Endothelial cell of hepatic sinusoid (primary cell): ENCODE data around the gene RASSF5.
"Not testable (repeated sequence)": the region's sequence is repeated elsewhere in the genome, so short reads cannot be mapped to it uniquely, and the experiment has no call there.

Experiments
- in situ Hi-C: cut with HindIII; loops from 2 replicates; pipeline ENCODE4 v1.10.0; 2017; ENCODE audit warnings: low sequenced_read_pairs

Gene RASSF5

DNA sequence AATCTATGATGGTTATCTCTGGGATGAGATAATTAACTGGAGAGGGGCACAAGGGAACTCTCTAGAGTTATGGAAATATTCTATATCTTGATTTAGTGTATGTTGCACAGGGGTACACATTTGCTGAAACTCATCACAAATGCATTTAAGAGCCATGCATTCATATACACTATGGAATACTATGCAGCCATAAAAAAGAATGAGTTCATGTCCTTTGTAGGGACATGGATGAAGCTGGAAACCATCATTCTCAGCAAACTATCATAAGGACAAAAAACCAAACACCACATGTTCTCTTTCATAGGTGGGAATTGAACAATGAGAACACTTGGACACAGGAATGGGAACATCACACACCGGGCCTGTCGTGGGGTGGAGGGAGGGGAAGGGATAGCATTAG, 119.1 kb downstream of the RASSF5 start:
- in situ Hi-C loops, result not testable (repeated sequence)

GRCh38 chr1:206628916-206629315, 121.6 kb downstream of the RASSF5 start:
- in situ Hi-C loops, result no loop called here

- in situ Hi-C loops, result loop anchor here (5.0 kb wide), 2 partner anchors 41 to 276 kb away; no protein-coding TSS in a partner anchor
These were observed 123.8 kb downstream of the RASSF5 start for GRCh38 chr1:206631085-206631509.

GRCh38 chr1:206633708-206634121, 126.4 kb downstream of the RASSF5 start:
- in situ Hi-C loops, result loop anchor here (5.0 kb wide), 2 partner anchors 39 to 274 kb away; no protein-coding TSS in a partner anchor

GRCh38 chr1:206634365-206635079, 127.2 kb downstream of the RASSF5 start:
- in situ Hi-C loops, result loop anchor here (5.0 kb wide), 2 partner anchors 38 to 273 kb away; no protein-coding TSS in a partner anchor

DNA sequence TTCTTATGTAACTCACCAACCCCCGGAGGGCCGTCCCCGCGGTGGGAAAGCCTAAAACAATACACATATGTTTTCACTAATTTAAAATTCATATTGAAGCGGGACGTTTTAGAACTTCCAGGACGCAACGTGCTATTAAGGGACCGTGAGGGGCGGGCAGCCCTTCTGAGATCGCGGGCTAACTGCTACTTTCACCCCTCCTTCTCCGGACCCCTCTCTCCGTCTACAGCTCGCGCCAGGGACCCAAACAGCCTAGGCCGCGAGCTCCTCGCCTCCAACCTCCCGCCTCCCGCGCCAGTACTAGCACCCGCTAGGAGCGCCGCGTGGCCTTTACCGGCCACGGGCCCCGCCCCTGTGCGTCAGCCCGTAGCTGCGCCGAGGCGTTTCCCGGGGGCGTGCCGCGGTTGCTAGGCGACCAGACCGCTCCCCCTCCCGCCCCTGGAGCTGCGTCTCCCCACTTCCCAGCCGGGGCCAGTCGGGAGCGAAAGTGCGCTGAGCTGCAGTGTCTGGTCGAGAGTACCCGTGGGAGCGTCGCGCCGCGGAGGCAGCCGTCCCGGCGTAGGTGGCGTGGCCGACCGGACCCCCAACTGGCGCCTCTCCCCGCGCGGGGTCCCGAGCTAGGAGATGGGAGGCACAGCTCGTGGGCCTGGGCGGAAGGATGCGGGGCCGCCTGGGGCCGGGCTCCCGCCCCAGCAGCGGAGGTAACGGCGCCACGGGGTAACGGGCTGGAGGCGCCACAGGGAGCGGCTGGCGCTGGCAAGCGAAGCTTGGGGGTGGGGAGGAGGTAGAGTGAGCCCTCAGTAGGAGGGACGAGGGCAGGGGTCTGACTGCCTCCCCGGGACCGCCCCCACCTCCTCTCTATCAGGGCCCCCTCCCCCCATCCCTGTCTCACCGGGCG, 128.0 kb downstream of the RASSF5 start, which contains the start of gene DYRK3:
Gene DYRK3 (plus strand): TSS at position 457 of the 898 bp plus-strand sequence. CDS start 168 bp downstream, at position 625.
- in situ Hi-C loops, result no loop called here

DNA sequence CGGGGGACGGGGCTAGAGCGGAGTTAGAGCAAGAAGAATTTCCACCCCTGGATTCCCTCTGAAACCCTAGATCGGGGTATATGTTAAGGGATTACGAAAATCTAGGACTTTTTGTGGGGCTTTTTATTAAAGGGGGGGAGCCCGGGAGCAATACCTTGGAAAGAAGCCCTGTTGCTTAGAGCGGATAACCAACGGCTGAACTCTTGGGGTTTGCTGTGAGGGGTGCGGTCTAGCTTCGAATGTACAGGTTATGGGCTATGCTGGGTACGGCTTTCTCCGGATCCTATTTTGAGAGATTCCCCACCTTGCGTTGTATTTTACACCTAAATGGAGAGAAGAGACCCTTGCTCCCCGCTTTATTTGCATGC, 128.6 kb downstream of the RASSF5 start:
- in situ Hi-C loops, result no loop called here

DNA sequence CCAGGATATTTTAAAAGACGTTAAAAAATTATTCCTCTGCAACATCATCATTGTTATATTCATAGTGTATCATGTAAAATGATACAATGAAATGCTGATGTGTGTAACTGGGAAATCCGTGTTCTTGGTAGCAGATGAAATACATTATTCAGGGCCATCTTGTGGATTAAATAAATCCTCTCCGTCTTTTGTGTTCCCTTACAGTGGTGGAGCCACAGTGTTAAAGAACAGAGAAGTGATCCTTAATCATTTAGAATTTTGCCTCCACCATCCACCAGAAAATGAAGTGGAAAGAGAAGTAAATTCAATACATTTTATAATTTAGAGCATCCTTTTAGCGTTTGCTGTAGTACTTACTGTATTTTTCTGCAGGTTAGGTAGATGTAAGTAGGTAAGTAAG, 129.3 kb downstream of the RASSF5 start:
- in situ Hi-C loops, result no loop called here

DNA sequence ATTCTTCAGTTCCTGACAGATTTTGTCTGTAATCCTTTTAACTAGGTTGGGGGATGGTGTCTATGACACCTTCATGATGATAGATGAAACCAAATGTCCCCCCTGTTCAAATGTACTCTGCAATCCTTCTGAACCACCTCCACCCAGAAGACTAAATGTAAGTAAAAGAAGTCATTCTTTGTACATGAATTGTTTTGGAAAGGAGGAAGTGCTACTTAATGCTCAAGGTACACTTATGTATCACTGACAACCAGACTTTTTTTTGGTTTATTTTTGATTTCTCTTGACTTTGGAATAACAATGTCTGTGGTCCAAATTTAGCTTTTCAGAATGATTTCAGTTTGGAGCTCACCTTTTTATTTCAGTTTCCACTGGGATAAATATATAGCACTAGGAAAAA, 130.3 kb downstream of the RASSF5 start:
- in situ Hi-C loops, result no loop called here
